GM23248 (cell line): ENCODE results near the gene ZMYND12. TPM values are rescaled to one million over a fixed set of nuclear protein-coding genes. Genes with fewer than 3 reads are reported as not detected.

ENCODE experiments used
- DNase-seq: peaks from one replicate; pipeline ENCODE4 v3.0.0-alpha.2; 2015
- H2AFZ ChIP-seq: fragments of 200-600 bp; sonication (generic); 2 replicates; pipeline ENCODE4 v1.6.1; 2016; ENCODE audit warnings: antibody characterized with exemption
- H3F3A ChIP-seq: fragments of 200-600 bp; sonication (generic); 2 replicates; pipeline ENCODE4 v1.6.1; 2016; ENCODE audit warnings: mild to moderate bottlenecking, antibody characterized with exemption, mixed run types; ENCODE audit not compliant: insufficient read depth
- H3K27ac ChIP-seq: fragments of 200-600 bp; sonication (generic); 2 replicates; pipeline ENCODE4 v1.5.1; 2016; ENCODE audit warnings: mild to moderate bottlenecking
- H3K27me3 ChIP-seq: fragments of 200-600 bp; sonication (generic); replicated peaks from 2 replicates; pipeline ENCODE4 v1.6.1; 2016; ENCODE audit warnings: mild to moderate bottlenecking; ENCODE audit not compliant: insufficient read depth
- H3K36me3 ChIP-seq: fragments of 200-600 bp; sonication (generic); 2 replicates; pipeline ENCODE4 v1.6.1; 2016; ENCODE audit warnings: low read depth, mild to moderate bottlenecking
- H3K4me1 ChIP-seq: fragments of 200-600 bp; sonication (generic); 2 replicates; pipeline ENCODE4 v1.6.1; 2016; ENCODE audit warnings: mild to moderate bottlenecking; ENCODE audit not compliant: insufficient read depth
- H3K4me2 ChIP-seq: fragments of 200-600 bp; sonication (generic); one replicate; pipeline ENCODE4 v1.6.1; 2016; ENCODE audit warnings: mild to moderate bottlenecking; ENCODE audit not compliant: unreplicated experiment
- H3K4me3 ChIP-seq: fragments of 200-600 bp; sonication (generic); 2 replicates; pipeline ENCODE4 v1.5.1; 2016; ENCODE audit warnings: mild to moderate bottlenecking
- H3K79me2 ChIP-seq: fragments of 200-600 bp; sonication (generic); 2 replicates; pipeline ENCODE4 v1.6.1; 2016; ENCODE audit warnings: mild to moderate bottlenecking; ENCODE audit not compliant: insufficient read depth
- H3K9ac ChIP-seq: fragments of 200-600 bp; sonication (generic); 2 replicates; pipeline ENCODE4 v1.6.1; 2016; ENCODE audit warnings: mild to moderate bottlenecking
- H3K9me2 ChIP-seq: fragments of 200-600 bp; sonication (generic); 2 replicates; pipeline ENCODE4 v1.6.1; 2016; ENCODE audit warnings: mixed run types, mild to moderate bottlenecking, moderate library complexity; ENCODE audit not compliant: insufficient read depth
- H3K9me3 ChIP-seq: fragments of 200-600 bp; sonication (generic); one replicate; pipeline ENCODE4 v1.6.1; 2017; ENCODE audit warnings: low read depth
- H4K20me1 ChIP-seq: fragments of 200-600 bp; sonication (generic); 2 replicates; pipeline ENCODE4 v1.6.0; 2016; ENCODE audit not compliant: insufficient read depth
- EZH2 ChIP-seq: fragments of 200-600 bp; sonication (generic); IDR thresholded peaks from 2 replicates; pipeline ENCODE4 v1.6.1; 2018; ENCODE audit warnings: antibody characterized with exemption, mild to moderate bottlenecking; ENCODE audit not compliant: insufficient read depth, poor library complexity, severe bottlenecking
- EZH2phosphoT487 ChIP-seq: fragments of 200-600 bp; sonication (generic); IDR thresholded peaks from 2 replicates; pipeline ENCODE4 v1.6.1; 2018; ENCODE audit warnings: antibody characterized with exemption, moderate library complexity, mild to moderate bottlenecking, low read depth; ENCODE audit not compliant: insufficient read depth
- WGBS, 2 experiments: methylation state at CpG; one replicate each; pipeline ENCODE4 v1.1.6; 2015 to 2017; ENCODE audit warnings: low lambda C conversion rate in 2 of 2, low coverage in 1 of 2; ENCODE audit errors: missing lambda C conversion rate in 2 of 2; 5-methylcytosine and 5-hydroxymethylcytosine counted together
- in situ Hi-C: fragments of 300-500 bp; cut with MboI; formaldehyde crosslinking; loops from 2 replicates; pipeline ENCODE4 v1.15.0; 2020
- polyA plus RNA-seq: library from polyadenylated mRNA; unstranded; fragments of >200 nt; fragmentation: Nextera tagmentation; extraction: Ambion mirVana; gene quantifications from 2 replicates; pipeline ENCODE4 v1.2.1, GENCODE V29; 2016
- total RNA-seq: library from RNA; depleted of rRNA; stranded (reverse); fragments of >200 nt; shearing (Covaris generic); gene quantifications from 2 replicates; pipeline ENCODE4 v1.2.3, GENCODE V29; 2014

The ZMYND12 gene
- total and polyA plus RNA-seq, 2 experiments from 2014 or later, result 0.68 to 3.2 TPM

DNA sequence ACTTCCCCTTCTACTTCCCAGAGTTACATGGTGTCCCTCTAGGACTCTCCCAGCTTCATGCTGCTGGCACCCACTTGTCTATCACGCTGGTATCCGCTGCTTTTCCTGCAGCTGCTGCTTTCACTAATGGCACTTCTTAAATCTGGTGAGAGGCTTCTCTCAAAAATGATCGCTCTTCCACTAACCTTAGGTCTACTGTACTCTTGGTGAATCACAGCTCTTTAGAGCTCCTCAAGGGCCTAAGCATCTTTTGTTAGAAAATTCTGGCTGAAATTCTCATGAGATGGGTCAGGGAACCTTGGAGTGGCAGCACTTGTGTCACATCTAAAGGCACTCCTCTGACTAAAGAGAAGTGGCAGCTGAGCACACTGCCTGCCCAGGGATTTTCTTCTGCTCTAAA is 32.1 kb downstream of the ZMYND12 start:
- H3K9me2 ChIP-seq, result no peaks in the 10 kb centered on the region
- H3K9ac ChIP-seq, result no peak overlapping the region
- H3K9me3 ChIP-seq, result no peaks in the 10 kb centered on the region
- no peaks in the 10 kb centered on the region for H4K20me1 ChIP-seq
- H3K27me3 ChIP-seq, result no peaks in the 10 kb centered on the region
- in situ Hi-C loops, result no loop called here
- no peak overlapping the region for H3K4me3 ChIP-seq
- H3K27ac ChIP-seq, result peak overlapping the region; percentile 19; the same call in 1 of the 2 replicates
- no peaks in the 10 kb centered on the region for H3F3A ChIP-seq
- H2AFZ ChIP-seq, result peak overlapping the region; percentile 76
- 78 to 82% methylated on average over 3 of the region's 3 CpGs for WGBS, 2 experiments
- peaks cover 19% of the 10 kb centered on the region for H3K4me1 ChIP-seq
- TF ChIP-seq EZH2phosphoT487 (no peak), EZH2 (no peak)
- H3K79me2 ChIP-seq, result no peaks in the 10 kb centered on the region
- H3K36me3 ChIP-seq, result no peaks in the 10 kb centered on the region
- no peak overlapping the region for H3K4me2 ChIP-seq
- peak; percentile 10 for DNase-seq

DNA sequence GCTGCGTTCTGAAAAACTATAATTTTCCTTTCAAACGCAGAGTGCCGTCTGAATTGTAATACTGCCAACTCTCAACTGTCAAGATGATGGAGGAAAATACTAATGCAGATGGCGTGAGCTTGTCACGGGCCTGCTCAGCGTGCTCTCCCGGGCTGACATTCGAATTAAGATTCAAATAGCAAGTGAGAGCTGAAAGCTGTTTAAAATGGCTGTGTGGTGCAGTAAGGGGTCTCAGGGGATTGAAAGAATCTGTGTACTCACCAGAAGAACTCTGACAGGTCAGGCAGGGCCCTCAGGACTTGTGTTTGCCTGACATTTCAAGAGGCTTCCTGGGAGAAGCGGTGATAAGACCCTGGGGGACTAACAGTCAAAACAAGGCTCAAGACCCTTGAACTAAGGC is 33.1 kb downstream of the ZMYND12 start:
- Histone ChIP-seq H3K4me3 (no peak overlapping the region), H3K9me2 (no peaks in the 10 kb centered on the region), H3K4me1 (peaks cover 19% of the 10 kb centered on the region), H3K9me3 (no peaks in the 10 kb centered on the region), H3K4me2 (no peak overlapping the region), H4K20me1 (no peaks in the 10 kb centered on the region), H3K27ac (no peak overlapping the region), H2AFZ (no peak overlapping the region), H3K36me3 (no peaks in the 10 kb centered on the region), H3K9ac (no peak overlapping the region), H3K79me2 (no peaks in the 10 kb centered on the region), H3F3A (no peaks in the 10 kb centered on the region), H3K27me3 (no peaks in the 10 kb centered on the region)
- 61 to 64% methylated on average over 9 of the region's 9 CpGs for WGBS, 2 experiments
- no peak for TF ChIP-seq EZH2phosphoT487
- no peak for TF ChIP-seq EZH2
- in situ Hi-C loops, result no loop called here
- no peak for DNase-seq

- DNase-seq, result peak; percentile 66
- H4K20me1 ChIP-seq, result no peaks in the 10 kb centered on the region
- no peaks in the 10 kb centered on the region for H3F3A ChIP-seq
- no peak for TF ChIP-seq EZH2phosphoT487
- no peak for TF ChIP-seq EZH2
- H3K27ac ChIP-seq, result no peak overlapping the region
- no peaks in the 10 kb centered on the region for H3K36me3 ChIP-seq
- no peaks in the 10 kb centered on the region for H3K27me3 ChIP-seq
- in situ Hi-C loops, result no loop called here
- 31 to 34% methylated on average over 10 of the region's 10 CpGs for WGBS, 2 experiments
- no peak overlapping the region for H3K9ac ChIP-seq
- H3K4me2 ChIP-seq, result no peak overlapping the region
- H2AFZ ChIP-seq, result no peak overlapping the region
- no peaks in the 10 kb centered on the region for H3K79me2 ChIP-seq
- no peak overlapping the region for H3K4me3 ChIP-seq
- H3K9me3 ChIP-seq, result no peaks in the 10 kb centered on the region
- peaks cover 19% of the 10 kb centered on the region for H3K4me1 ChIP-seq
- no peaks in the 10 kb centered on the region for H3K9me2 ChIP-seq
Measured at GRCh38 chr1:42420911-42421585, 34.8 kb downstream of the ZMYND12 start.

GRCh38 chr1:42420121-42420520 is 35.7 kb downstream of the ZMYND12 start:
- 59 to 61% methylated on average over 7 of the region's 7 CpGs for WGBS, 2 experiments
- Histone ChIP-seq H3K9ac (no peak overlapping the region), H3K27me3 (no peaks in the 10 kb centered on the region), H3K9me3 (no peaks in the 10 kb centered on the region), H3K79me2 (no peaks in the 10 kb centered on the region), H3K4me1 (peaks cover 19% of the 10 kb centered on the region), H2AFZ (no peak overlapping the region), H3F3A (no peaks in the 10 kb centered on the region), H3K27ac (no peak overlapping the region), H3K36me3 (no peaks in the 10 kb centered on the region), H3K4me2 (no peak overlapping the region), H3K9me2 (no peaks in the 10 kb centered on the region), H3K4me3 (no peak overlapping the region), H4K20me1 (no peaks in the 10 kb centered on the region)
- DNase-seq, result no peak
- in situ Hi-C loops, result no loop called here
- TF ChIP-seq EZH2phosphoT487 (no peak), EZH2 (no peak)
